ENCODE data around the gene GTPBP4. TPM values are rescaled to one million over a fixed set of nuclear protein-coding genes. Genes with fewer than 3 reads are reported as not detected.
A peak's percentile ranks its signal among the peaks of the same experiment; 100 is the strongest.

GTPBP4 gene
- total RNA-seq, 1 experiment from 2014 or later, result 111 TPM

GRCh38 chr10:1003884-1004670 lies 15.8 kb downstream of the GTPBP4 start:
- Histone ChIP-seq H3K4me1 (ENCODE audit: control insufficient read depth in 1 of 2, insufficient read depth in 2 of 2, low read length in 2 of 2) (no peaks in the 10 kb centered on the region), H3K79me2 (ENCODE audit: insufficient read depth, low read length) (peaks cover 97% of the 10 kb centered on the region), H2AFZ (ENCODE audit: low read depth, low read length, poor library complexity, severe bottlenecking) (no peak overlapping the region), H4K20me1 (ENCODE audit: insufficient read depth) (peaks cover 19% of the 10 kb centered on the region; the same call in 1 of the 2 replicates), H3K4me2 (ENCODE audit: low read length) (no peak overlapping the region), H3K9me3 (ENCODE audit: control insufficient read depth in 1 of 2, insufficient read depth in 1 of 2, low read depth in 1 of 2, low read length in 2 of 2) (peaks cover 0 to 4% of the 10 kb centered on the region in 2 experiments; a peak in 1 of 4 replicates), H3K36me3 (ENCODE audit: control insufficient read depth in 1 of 2, insufficient read depth in 2 of 2, low read length in 2 of 2) (peaks cover 81 to 86% of the 10 kb centered on the region in 2 experiments), H3K27ac (ENCODE audit: low read depth, low read length) (no peak overlapping the region; the same call in 1 of the 2 replicates), H3K9ac (ENCODE audit: low read length) (no peak overlapping the region), H3K9me2 (ENCODE audit: insufficient read depth) (no peaks in the 10 kb centered on the region), H3K27me3 (ENCODE audit: insufficient read depth, low read length) (no peaks in the 10 kb centered on the region), H3K4me3 (replicated peaks in 1 of 2; ENCODE audit: low read depth in 1 of 2, low read length in 2 of 2) (no peak overlapping the region)
- no peak for TF ChIP-seq POLR2AphosphoS5 (IDR thresholded peaks at IDR 0.05; ENCODE audit: low read depth, low read length)
- ATAC-seq (peak; percentile 28; the same call in 1 of the 2 replicates), DNase-seq (ENCODE audit: low read depth, low spot score) (no peak)
- BruUV-seq (replicated peaks), result no TSS peak
- intact Hi-C loops (cut with micrococcal nuclease), result no loop called here
- ChIA-PET RAD21 (ENCODE audit: low non-redundant PET in 1 of 2, low total read pairs in 2 of 2, uncharacterized antibody in 2 of 2, unreplicated experiment in 2 of 2) (no interaction called here), POLR2A (interaction anchor here (0.9 kb wide), 1 partner anchor 16 kb away, joined by 5 read pairs; the partner anchor contains the start of gene GTPBP4), CTCF (no interaction called here)

GRCh38 chr10:1006573-1006972 lies 18.3 kb downstream of the GTPBP4 start:
- no peak for ATAC-seq
- CTCF ChIA-PET, result no interaction called here

More at GRCh38 chr10:1006573-1006972, 18.3 kb downstream of the GTPBP4 start:
- peaks cover 19% of the 10 kb centered on the region; the same call in 1 of the 2 replicates for H4K20me1 ChIP-seq (ENCODE audit: insufficient read depth)
- no peaks in the 10 kb centered on the region for H3K27me3 ChIP-seq (ENCODE audit: insufficient read depth, low read length)
- H3K4me1 ChIP-seq (ENCODE audit: control insufficient read depth in 1 of 2, insufficient read depth in 2 of 2, low read length in 2 of 2), result no peaks in the 10 kb centered on the region
- RAD21 ChIA-PET (ENCODE audit: low non-redundant PET in 1 of 2, low total read pairs in 2 of 2, uncharacterized antibody in 2 of 2, unreplicated experiment in 2 of 2), result no interaction called here
- TF ChIP-seq CTCF (IDR thresholded peaks at IDR 0.05 in 2 of 3, conservative IDR thresholded peaks at IDR 0.05 in 1 of 3; ENCODE audit: borderline replicate concordance in 1 of 3, insufficient read depth in 1 of 3, low read depth in 2 of 3, low read length in 2 of 3), result no peak
- H3K4me3 ChIP-seq (replicated peaks in 1 of 2; ENCODE audit: low read depth in 1 of 2, low read length in 2 of 2), result no peak overlapping the region
- peaks cover 80 to 87% of the 10 kb centered on the region in 2 experiments for H3K36me3 ChIP-seq (ENCODE audit: control insufficient read depth in 1 of 2, insufficient read depth in 2 of 2, low read length in 2 of 2)
- no TSS peak for BruUV-seq (replicated peaks)
- H2AFZ ChIP-seq (ENCODE audit: low read depth, low read length, poor library complexity, severe bottlenecking), result no peak overlapping the region
- no peak overlapping the region for H3K9ac ChIP-seq (ENCODE audit: low read length)
- no peak overlapping the region for H3K4me2 ChIP-seq (ENCODE audit: low read length)
- H3K27ac ChIP-seq (ENCODE audit: low read depth, low read length), result no peak overlapping the region
- peaks cover 0 to 4% of the 10 kb centered on the region in 2 experiments; a peak in 1 of 4 replicates for H3K9me3 ChIP-seq (ENCODE audit: control insufficient read depth in 1 of 2, insufficient read depth in 1 of 2, low read depth in 1 of 2, low read length in 2 of 2)
- intact Hi-C loops (cut with micrococcal nuclease), result no loop called here
- H3K79me2 ChIP-seq (ENCODE audit: insufficient read depth, low read length), result peaks cover 91% of the 10 kb centered on the region
- POLR2A ChIA-PET, result no interaction called here
- no peak for DNase-seq (ENCODE audit: low read depth, low spot score)
- H3K9me2 ChIP-seq (ENCODE audit: insufficient read depth), result no peaks in the 10 kb centered on the region
